ENCODE measurements around the gene TASL.

GRCh38 chrX:30577362-30577991 lies at the start of gene TASL:
- TF ChIP-seq TAF1 (IDR thresholded peaks at IDR 0.05; ENCODE audit: low read depth, low read length) (0 out of 2 replicates have a peak, but pooled peaks have one; percentile 45), POLR2A (IDR thresholded peaks at IDR 0.05; ENCODE audit: low read depth, low read length) (peak; percentile 72), POLR2AphosphoS5 (IDR thresholded peaks at IDR 0.05; ENCODE audit: low read depth, low read length) (peak; percentile 43)

All from GM12891 (cell line).